Uterus (tissue), 4 donors: ENCODE data around the gene SMAD5. TPM values are rescaled to one million over a fixed set of nuclear protein-coding genes. Genes with fewer than 3 reads are reported as not detected.

Experiments
- DNase-seq, 2 donors: peaks; one replicate each; pipeline ENCODE4 v3.0.0-alpha.2; 2019 to 2020
- H3K27ac ChIP-seq, 2 donors: fragments of 200-600 bp; sonication (generic); 1 replicate in 1 of 2; 2 replicates in 1 of 2; pipeline ENCODE4 v1.5.1; 2016 to 2018
- H3K27me3 ChIP-seq, 2 donors: fragments of 200-600 bp; sonication (generic); one replicate each; pipeline ENCODE4 v1.5.1; 2018 to 2019; ENCODE audit warnings: control low read depth in 1 of 2
- H3K36me3 ChIP-seq, 2 donors: fragments of 200-600 bp; sonication (generic); one replicate each; pipeline ENCODE4 v1.5.1; 2019; ENCODE audit warnings: control low read depth in 1 of 2
- H3K4me1 ChIP-seq, 2 donors: fragments of 200-600 bp; sonication (generic); one replicate each; pipeline ENCODE4 v1.5.1; 2018 to 2019; ENCODE audit warnings: control low read depth in 1 of 2
- H3K4me3 ChIP-seq, 2 donors: fragments of 200-600 bp; sonication (generic); 1 replicate in 1 of 2; 2 replicates in 1 of 2; pipeline ENCODE4 v1.5.1; 2018 to 2019; ENCODE audit warnings: mild to moderate bottlenecking in 1 of 2
- H3K9me3 ChIP-seq, 2 donors: fragments of 200-600 bp; sonication (generic); one replicate each; pipeline ENCODE4 v1.5.1; 2019; ENCODE audit warnings: control low read depth in 1 of 2
- CTCF ChIP-seq, 4 experiments: fragments of 200-600 bp in 2 of 4; fragments of 450-650 bp in 2 of 4; sonication (generic) in 2 of 4; IDR thresholded peaks; one replicate each; pipeline ENCODE4 v1.5.1; 2016 to 2019; ENCODE audit warnings: antibody characterized with exemption in 4 of 4, mild to moderate bottlenecking in 2 of 4, moderate library complexity in 1 of 4
- POLR2A ChIP-seq, 2 donors: fragments of 450-650 bp; IDR thresholded peaks; one replicate each; pipeline ENCODE4 v1.6.1; 2016; ENCODE audit warnings: antibody characterized with exemption in 2 of 2, mild to moderate bottlenecking in 1 of 2, moderate library complexity in 1 of 2
- intact Hi-C: fragments of 100-400 bp; cut with DNase I; formaldehyde crosslinking; loops from one replicate; pipeline ENCODE4 v1.15.1; 2023; ENCODE audit warnings: low total_unique reads
- total RNA-seq, 4 donors: library from RNA; depleted of rRNA in 3 of 4; stranded (reverse); fragments of >200 nt in 3 of 4; gene quantifications; one replicate each; pipeline versions ENCODE4 v1.1.0 to v1.2.4, GENCODE V29; 2014 to 2023
- donor health status: DM: yes; HTN: yes; CAD: no.

SMAD5 gene
- total RNA-seq, 4 donors from 2014 or later, result 33.0 to 193 (median 102) TPM

- DNase-seq, result no peak
- H3K27ac ChIP-seq, result no peak overlapping the region
- intact Hi-C loops, result no loop called here
- no peak overlapping the region for H3K4me3 ChIP-seq
- no peaks in the 10 kb centered on the region for H3K9me3 ChIP-seq
- TF ChIP-seq CTCF (IDR thresholded peaks at IDR 0.05), result no peak
- no peak for TF ChIP-seq POLR2A (IDR thresholded peaks at IDR 0.05)
- H3K27me3 ChIP-seq, result no peaks in the 10 kb centered on the region
- no peaks in the 10 kb centered on the region for H3K4me1 ChIP-seq
- H3K36me3 ChIP-seq, result no peaks in the 10 kb centered on the region
These were observed 24.4 kb upstream of the SMAD5 start for GRCh38 chr5:136108180-136108611.

GRCh38 chr5:136108766-136109165 is 23.9 kb upstream of the SMAD5 start:
- Histone ChIP-seq H3K9me3 (no peaks in the 10 kb centered on the region), H3K4me1 (no peaks in the 10 kb centered on the region), H3K4me3 (no peak overlapping the region), H3K27me3 (no peaks in the 10 kb centered on the region), H3K27ac (no peak overlapping the region), H3K36me3 (no peaks in the 10 kb centered on the region)
- intact Hi-C loops, result no loop called here
- TF ChIP-seq POLR2A (IDR thresholded peaks at IDR 0.05), result no peak
- TF ChIP-seq CTCF (IDR thresholded peaks at IDR 0.05), result no peak
- no peak for DNase-seq

- no peaks in the 10 kb centered on the region for H3K4me1 ChIP-seq
- no peaks in the 10 kb centered on the region for H3K9me3 ChIP-seq
- DNase-seq, result no peak
- H3K4me3 ChIP-seq, result no peak overlapping the region
- H3K27me3 ChIP-seq, result no peaks in the 10 kb centered on the region
- intact Hi-C loops, result no loop called here
- no peak overlapping the region for H3K27ac ChIP-seq
- TF ChIP-seq CTCF (IDR thresholded peaks at IDR 0.05) (no peak), POLR2A (IDR thresholded peaks at IDR 0.05) (no peak)
- no peaks in the 10 kb centered on the region for H3K36me3 ChIP-seq
These were observed 23.1 kb upstream of the SMAD5 start for GRCh38 chr5:136109453-136110135.

GRCh38 chr5:136113606-136114005 is 19.0 kb upstream of the SMAD5 start:
- H3K27ac ChIP-seq, result no peak overlapping the region
- no peaks in the 10 kb centered on the region for H3K4me1 ChIP-seq
- no peak overlapping the region for H3K4me3 ChIP-seq
- H3K27me3 ChIP-seq, result no peaks in the 10 kb centered on the region
- intact Hi-C loops, result no loop called here
- TF ChIP-seq CTCF (IDR thresholded peaks at IDR 0.05) (no peak), POLR2A (IDR thresholded peaks at IDR 0.05) (no peak)
- no peak for DNase-seq
- no peaks in the 10 kb centered on the region for H3K9me3 ChIP-seq
- H3K36me3 ChIP-seq, result no peaks in the 10 kb centered on the region

- Histone ChIP-seq H3K27ac (no peak overlapping the region), H3K36me3 (no peaks in the 10 kb centered on the region), H3K27me3 (no peaks in the 10 kb centered on the region), H3K4me3 (no peak overlapping the region), H3K9me3 (no peaks in the 10 kb centered on the region), H3K4me1 (no peaks in the 10 kb centered on the region)
- no peak for DNase-seq
- TF ChIP-seq CTCF (IDR thresholded peaks at IDR 0.05), result no peak
- no peak for TF ChIP-seq POLR2A (IDR thresholded peaks at IDR 0.05)
- intact Hi-C loops, result no loop called here
These were observed 18.1 kb upstream of the SMAD5 start for GRCh38 chr5:136114414-136115125.
